CD4-positive, alpha-beta T cell treated with Interferon alpha-2 for 1 hour (primary cell): ENCODE data around the gene SAMD11.
"Not testable (repeated sequence)": the region's sequence is repeated elsewhere in the genome, so short reads cannot be mapped to it uniquely, and the experiment has no call there.

ENCODE experiments used
- DNase-seq, 2 donors: peaks; one replicate each; pipeline ENCODE4 v3.0.0-alpha.2; 2020 to 2022

Gene SAMD11

DNA sequence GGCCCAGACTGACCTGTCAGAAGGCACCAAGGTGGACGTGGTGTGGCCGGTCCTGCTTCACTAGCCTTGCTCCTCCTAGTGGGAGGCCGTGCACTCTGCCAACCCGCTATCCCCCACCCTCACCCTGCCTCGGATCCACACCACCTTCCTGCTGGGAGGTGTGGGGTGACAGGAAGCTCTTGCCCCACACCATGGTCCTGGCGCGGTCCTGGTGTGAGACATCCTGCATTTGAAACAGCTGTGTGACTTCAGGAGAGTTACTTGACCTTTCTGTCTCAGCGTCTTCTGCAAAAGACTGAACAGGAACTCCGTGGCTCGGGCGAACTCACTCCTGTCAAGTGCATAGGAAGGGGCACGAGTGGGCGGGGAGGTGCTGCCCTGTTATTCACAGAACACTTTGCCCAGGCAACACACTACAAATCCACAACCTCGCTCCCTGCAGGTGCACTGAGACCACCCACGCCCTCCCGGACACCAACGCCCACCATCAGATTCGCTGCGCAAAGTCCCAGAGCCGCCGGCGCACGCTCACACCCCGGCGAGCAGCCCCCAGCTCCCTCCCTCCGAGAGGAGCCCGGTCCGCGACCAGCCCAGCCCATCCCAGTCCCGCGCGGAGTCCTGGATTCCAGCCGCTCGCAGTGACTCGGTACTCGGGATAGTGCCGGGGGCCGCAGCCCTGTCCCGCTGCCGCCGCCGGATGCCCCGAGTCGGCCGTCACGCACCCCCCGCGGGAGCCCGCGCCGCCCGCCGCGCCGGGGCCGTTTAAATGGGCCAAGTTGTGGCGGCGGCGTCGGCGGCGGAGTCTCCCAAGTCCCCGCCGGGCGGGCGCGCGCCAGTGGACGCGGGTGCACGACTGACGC is at the start of gene SAMD11:
Gene SAMD11, plus strand, starts transcription at position 793 of the 860 bp plus-strand sequence. CDS start 509 bp downstream, outside the sequence.
- peak; percentile 36 to 77 for DNase-seq

GRCh38 chr1:876428-877208 is 47.1 kb upstream of the SAMD11 start:
- DNase-seq, result not testable (repeated sequence)

- not testable (repeated sequence) for DNase-seq
Observed at GRCh38 chr1:877209-877986, 46.3 kb upstream of the SAMD11 start.

- DNase-seq, result not testable (repeated sequence)
Observed at GRCh38 chr1:880511-880910, 43.2 kb upstream of the SAMD11 start.

DNA sequence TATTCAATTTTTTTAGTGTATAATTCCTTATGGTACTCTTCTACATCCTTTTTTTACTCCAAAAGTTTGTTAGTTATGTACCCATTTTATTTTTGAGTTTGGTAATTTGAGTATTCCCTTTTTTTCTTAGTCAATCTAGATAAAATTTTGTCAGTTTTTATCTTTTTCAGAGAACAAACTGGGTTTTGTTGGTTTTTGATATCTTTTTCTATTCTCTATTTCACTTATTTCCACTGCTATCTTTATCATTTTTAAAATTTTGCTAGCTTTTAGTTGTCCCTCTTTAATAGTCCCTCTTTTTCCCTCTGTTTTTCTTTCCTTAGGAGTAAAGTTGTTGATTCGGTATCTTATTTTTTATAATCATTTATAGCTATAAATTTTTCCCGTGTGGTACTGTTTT is 42.8 kb upstream of the SAMD11 start:
- not testable (repeated sequence) for DNase-seq

DNA sequence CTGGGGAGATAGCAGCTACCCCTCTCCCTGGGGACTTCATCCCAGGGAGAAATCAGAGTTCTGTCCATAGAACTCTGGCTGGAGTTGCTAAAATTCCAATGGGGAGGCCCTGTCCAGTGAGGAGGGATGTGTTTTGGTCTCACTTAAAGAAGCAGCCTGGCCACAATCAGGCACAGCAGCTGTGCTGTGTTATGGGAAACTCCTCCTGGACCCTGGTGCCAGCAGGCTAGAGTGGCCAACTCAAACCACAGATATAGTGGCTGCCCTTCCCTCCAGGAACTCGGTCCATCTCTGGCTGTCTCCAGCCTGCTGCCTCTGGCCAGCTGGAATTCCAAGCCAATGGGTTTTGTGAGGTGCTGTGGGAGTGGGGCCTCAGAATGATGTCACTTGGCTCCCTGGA is 37.4 kb upstream of the SAMD11 start:
- no peak for DNase-seq

- DNase-seq, result no peak
Observed at GRCh38 chr1:886760-887159, 37.0 kb upstream of the SAMD11 start.

DNA sequence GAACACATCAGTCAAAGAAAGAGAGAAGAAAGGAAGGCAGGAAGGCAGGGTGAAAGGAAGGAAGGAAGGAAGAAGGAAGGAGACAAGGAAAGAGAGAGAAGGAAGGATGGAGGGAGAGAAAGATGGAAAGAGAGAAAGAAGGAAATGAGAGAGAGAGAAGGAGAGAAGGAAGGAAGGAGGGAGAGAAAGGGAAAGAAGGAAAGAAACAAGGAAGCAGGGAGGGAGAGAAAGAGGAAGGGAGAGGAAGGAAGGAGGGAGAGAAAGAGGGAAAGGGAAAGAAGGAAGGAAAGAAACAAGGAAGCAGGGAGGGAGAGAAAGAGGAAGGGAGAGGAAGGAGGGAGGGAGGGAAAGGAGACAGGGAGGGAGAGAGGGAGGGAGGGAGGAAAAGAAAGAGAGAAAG is 35.4 kb upstream of the SAMD11 start:
- no peak for DNase-seq

- DNase-seq, result not testable (repeated sequence)
Observed at GRCh38 chr1:889774-890173, 33.9 kb upstream of the SAMD11 start.

DNA sequence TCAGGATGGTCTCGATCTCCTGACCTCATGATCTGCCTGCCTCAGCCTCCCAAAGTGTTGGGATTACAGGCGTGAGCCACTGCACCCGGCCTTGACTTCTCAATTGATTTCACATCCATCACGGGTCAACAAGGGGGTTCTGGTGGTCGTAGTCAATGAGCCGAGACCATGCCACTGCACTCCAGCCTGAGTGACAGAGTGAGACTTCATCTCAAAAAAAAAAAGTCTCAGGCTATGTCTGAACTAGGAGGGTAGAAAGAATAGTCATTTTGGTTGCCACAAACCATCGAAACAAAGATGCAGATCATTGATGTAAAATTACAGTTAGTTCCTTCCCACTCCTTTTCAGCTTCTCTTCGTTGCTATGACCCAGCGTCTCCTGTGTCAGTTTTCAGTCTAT is 33.5 kb upstream of the SAMD11 start:
- not testable (repeated sequence) for DNase-seq

GRCh38 chr1:890661-891060 is 33.1 kb upstream of the SAMD11 start:
- no peak for DNase-seq

DNA sequence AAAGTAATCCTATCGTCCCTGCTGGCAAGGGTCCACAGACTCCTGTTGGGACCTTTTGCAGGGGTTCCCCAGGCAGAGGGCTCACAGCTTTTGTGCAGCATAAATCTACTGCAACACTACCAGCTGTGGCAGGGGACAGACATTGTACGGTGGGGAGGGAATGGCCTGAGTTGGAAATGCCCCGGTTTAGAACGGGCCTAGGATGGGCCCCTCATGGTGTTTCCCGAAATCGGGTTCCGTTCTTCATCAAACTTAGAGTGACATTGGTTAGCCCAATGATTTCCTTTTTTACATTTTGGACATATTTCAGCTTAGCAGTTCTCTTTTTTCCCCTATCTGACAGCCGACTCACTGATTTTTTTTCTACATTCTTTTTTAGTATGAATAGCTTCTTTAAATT is 26.5 kb upstream of the SAMD11 start:
- DNase-seq, result no peak

DNA sequence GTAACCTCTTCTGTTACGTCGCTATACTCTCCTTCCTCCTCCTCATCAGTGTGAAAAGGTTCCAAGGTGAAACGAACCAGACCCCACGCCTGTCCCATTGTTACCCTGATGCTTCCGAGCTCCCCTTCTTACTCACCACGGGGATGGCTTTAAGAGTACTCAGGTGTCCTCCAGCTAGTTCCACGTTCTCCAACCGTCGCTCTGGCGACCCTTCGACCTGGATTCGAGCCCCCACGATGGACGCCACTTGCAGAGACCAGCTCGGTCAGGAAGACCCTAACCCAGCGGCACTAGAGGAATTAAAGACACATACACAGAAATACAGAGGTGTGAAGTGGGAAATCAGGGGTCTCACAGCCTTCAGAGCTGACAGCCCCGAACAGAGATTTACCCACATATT is 25.8 kb upstream of the SAMD11 start:
- not testable (repeated sequence) for DNase-seq

GRCh38 chr1:899636-900317 is 23.9 kb upstream of the SAMD11 start:
- no peak for DNase-seq

DNA sequence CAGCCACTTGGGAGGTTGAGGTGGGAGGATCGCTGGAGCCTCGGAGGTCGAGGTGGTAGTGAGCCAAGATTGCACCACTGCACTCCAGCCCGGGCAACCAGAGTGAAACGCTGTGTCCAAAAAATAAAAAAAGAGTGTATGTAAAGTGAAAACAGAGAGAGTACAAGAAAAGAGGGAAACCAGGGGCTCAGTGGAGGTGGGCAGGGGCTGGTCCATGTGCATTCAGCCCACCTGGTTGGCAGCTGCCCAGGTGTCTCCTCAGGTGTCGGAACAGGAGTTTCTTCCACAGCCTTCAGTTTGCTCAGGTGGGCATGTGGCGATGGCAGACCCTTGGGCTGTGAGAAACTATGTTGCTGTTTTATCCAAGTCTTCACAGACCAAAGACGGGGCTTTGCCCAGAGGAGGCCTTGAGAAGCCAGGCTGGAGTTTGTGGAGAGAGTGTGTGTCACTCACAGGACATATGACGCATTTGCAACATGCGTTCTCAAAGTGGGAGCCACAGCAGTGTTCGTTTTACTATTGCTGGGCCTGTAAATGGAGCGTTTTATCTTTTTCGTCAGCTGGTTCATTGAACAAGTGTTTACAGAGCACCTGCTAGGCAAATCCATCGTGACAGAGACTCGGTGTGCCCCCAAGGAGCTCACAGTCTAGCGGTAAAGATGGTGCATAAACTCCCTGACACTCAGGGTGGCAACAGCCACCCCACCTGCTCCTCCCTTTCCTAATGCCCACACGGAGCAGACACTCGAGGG is 22.4 kb upstream of the SAMD11 start:
- no peak for DNase-seq

- no peak for DNase-seq
Observed at GRCh38 chr1:902802-903201, 20.9 kb upstream of the SAMD11 start.

- no peak for DNase-seq
Observed at GRCh38 chr1:903305-903704, 20.4 kb upstream of the SAMD11 start.

- DNase-seq, result no peak
Observed at GRCh38 chr1:903721-904271, 19.9 kb upstream of the SAMD11 start.

GRCh38 chr1:904310-904950 is 19.3 kb upstream of the SAMD11 start:
- DNase-seq, result peak; percentile 82 to 89

GRCh38 chr1:905071-905749 is 18.5 kb upstream of the SAMD11 start:
- DNase-seq, result peak; percentile 10 to 20
